ENCODE data around the gene BAZ1A. TPM values are rescaled to one million over a fixed set of nuclear protein-coding genes. Genes with fewer than 3 reads are reported as not detected.

The BAZ1A gene
- total RNA-seq, 1 donor from 2014 or later: 42.8 TPM

GRCh38 chr14:34714320-34715126 lies 160.6 kb downstream of the BAZ1A start, which contains the start of gene CFL2:
CFL2 (minus strand) TSS chr14:34714593; CDS start chr14:34714540, 53 bp downstream.
- DNase-seq (ENCODE audit: low spot score, unreplicated experiment): peak; percentile 75
- Mint-ChIP-seq H3K4me3 (ENCODE audit: low read depth) (peak within 1 kb of the TSS; percentile 93), H3K27ac (peak within 1 kb of the TSS; percentile 97), H3K27me3 (peaks cover 7% of the 10 kb centered on the region), H3K9me3 (ENCODE audit: low read depth) (no peaks in the 10 kb centered on the region), H3K4me1 (ENCODE audit: low read depth) (peaks cover 9% of the 10 kb centered on the region), H3K36me3 (ENCODE audit: insufficient read depth) (peaks cover 6% of the 10 kb centered on the region)
- no peak for TF ChIP-seq CTCF (IDR thresholded peaks at IDR 0.05; ENCODE audit: unreplicated experiment)

GRCh38 chr14:34713681-34714319 lies 161.4 kb downstream of the BAZ1A start:
- no peak for TF ChIP-seq CTCF (IDR thresholded peaks at IDR 0.05; ENCODE audit: unreplicated experiment)

GRCh38 chr14:34713122-34713680 lies 162.0 kb downstream of the BAZ1A start:
- TF ChIP-seq CTCF (IDR thresholded peaks at IDR 0.05; ENCODE audit: unreplicated experiment): no peak
- peak overlapping the region; percentile 97 for H3K27ac Mint-ChIP-seq
- peaks cover 9% of the 10 kb centered on the region for H3K4me1 Mint-ChIP-seq (ENCODE audit: low read depth)
- H3K36me3 Mint-ChIP-seq (ENCODE audit: insufficient read depth): peaks cover 6% of the 10 kb centered on the region
- H3K9me3 Mint-ChIP-seq (ENCODE audit: low read depth): no peaks in the 10 kb centered on the region
- H3K27me3 Mint-ChIP-seq: peaks cover 7% of the 10 kb centered on the region
- H3K4me3 Mint-ChIP-seq (ENCODE audit: low read depth): peak overlapping the region; percentile 93
- DNase-seq (ENCODE audit: low spot score, unreplicated experiment): no peak

More at GRCh38 chr14:34713681-34714319, 161.4 kb downstream of the BAZ1A start:
- peak overlapping the region; percentile 93 for H3K4me3 Mint-ChIP-seq (ENCODE audit: low read depth)
- no peak for DNase-seq (ENCODE audit: low spot score, unreplicated experiment)
- peaks cover 6% of the 10 kb centered on the region for H3K36me3 Mint-ChIP-seq (ENCODE audit: insufficient read depth)
- peaks cover 9% of the 10 kb centered on the region for H3K4me1 Mint-ChIP-seq (ENCODE audit: low read depth)
- H3K27me3 Mint-ChIP-seq: peaks cover 7% of the 10 kb centered on the region
- H3K27ac Mint-ChIP-seq: peak overlapping the region; percentile 97
- no peaks in the 10 kb centered on the region for H3K9me3 Mint-ChIP-seq (ENCODE audit: low read depth)

GRCh38 chr14:34711796-34712712 lies 163.1 kb downstream of the BAZ1A start:
- H3K4me3 Mint-ChIP-seq (ENCODE audit: low read depth): no peak overlapping the region
- no peak for TF ChIP-seq CTCF (IDR thresholded peaks at IDR 0.05; ENCODE audit: unreplicated experiment)
- DNase-seq (ENCODE audit: low spot score, unreplicated experiment): no peak
- H3K27ac Mint-ChIP-seq: no peak overlapping the region
- H3K27me3 Mint-ChIP-seq: peaks cover 4% of the 10 kb centered on the region
- peaks cover 6% of the 10 kb centered on the region for H3K36me3 Mint-ChIP-seq (ENCODE audit: insufficient read depth)
- peaks cover 9% of the 10 kb centered on the region for H3K4me1 Mint-ChIP-seq (ENCODE audit: low read depth)
- H3K9me3 Mint-ChIP-seq (ENCODE audit: low read depth): no peaks in the 10 kb centered on the region
